Loucy (cell line): Measurements from ENCODE around the gene NINL.

ENCODE experiments used
- H2AFZ ChIP-seq: fragments of 200-600 bp; sonication (generic); 2 replicates; pipeline ENCODE4 v1.6.0; 2016; ENCODE audit warnings: antibody characterized with exemption, mild to moderate bottlenecking, low read length, moderate library complexity
- H3F3A ChIP-seq: fragments of 200-600 bp; 2 replicates; pipeline ENCODE4 v1.6.0; 2016; ENCODE audit warnings: antibody characterized with exemption, low read depth, mild to moderate bottlenecking
- H3K27me3 ChIP-seq: fragments of 200-600 bp; sonication (generic); 2 replicates; pipeline ENCODE4 v1.6.1; 2014; ENCODE audit warnings: low read length, mild to moderate bottlenecking; ENCODE audit not compliant: insufficient read depth, poor library complexity, severe bottlenecking
- H3K36me3 ChIP-seq: fragments of 200-600 bp; sonication (generic); 2 replicates; pipeline ENCODE4 v1.6.1; 2016; ENCODE audit warnings: low read length; ENCODE audit not compliant: insufficient read depth
- H3K4me1 ChIP-seq: fragments of 200-600 bp; sonication (generic); 2 replicates; pipeline ENCODE4 v1.5.1; 2014; ENCODE audit warnings: low read length, mild to moderate bottlenecking; ENCODE audit not compliant: insufficient read depth, poor library complexity, severe bottlenecking
- H3K4me2 ChIP-seq: fragments of 200-600 bp; sonication (generic); 2 replicates; pipeline ENCODE4 v1.6.0; 2014; ENCODE audit warnings: antibody characterized with exemption, low read length, low read depth, mild to moderate bottlenecking; ENCODE audit not compliant: poor library complexity, severe bottlenecking
- H3K4me3 ChIP-seq: fragments of 200-600 bp; sonication (generic); 2 replicates; pipeline ENCODE4 v1.5.1; 2014; ENCODE audit warnings: low read length, mild to moderate bottlenecking, mixed read lengths; ENCODE audit not compliant: poor library complexity, severe bottlenecking
- H3K79me2 ChIP-seq: fragments of 200-600 bp; sonication (generic); 2 replicates; pipeline ENCODE4 v1.6.1; 2014; ENCODE audit warnings: low read length; ENCODE audit not compliant: insufficient read depth
- H3K9ac ChIP-seq: fragments of 200-600 bp; sonication (generic); 2 replicates; pipeline ENCODE4 v1.6.0; 2014; ENCODE audit warnings: mild to moderate bottlenecking, low read depth, low read length, moderate library complexity; ENCODE audit not compliant: poor library complexity, severe bottlenecking
- H3K9me2 ChIP-seq: fragments of 200-600 bp; sonication (generic); replicated peaks from 2 replicates; pipeline ENCODE4 v1.6.1; 2016; ENCODE audit warnings: low read depth, low read length, mixed read lengths
- H3K9me3 ChIP-seq: fragments of 200-600 bp; sonication (generic); 2 replicates; pipeline ENCODE4 v1.6.1; 2014; ENCODE audit warnings: mild to moderate bottlenecking, antibody characterized with exemption, low read length, low read depth; ENCODE audit not compliant: insufficient read depth
- H4K20me1 ChIP-seq: fragments of 200-600 bp; sonication (generic); 2 replicates; pipeline ENCODE4 v1.6.0; 2014; ENCODE audit warnings: antibody characterized with exemption, low read length, mild to moderate bottlenecking; ENCODE audit not compliant: insufficient read depth, poor library complexity, severe bottlenecking
- EZH2phosphoT487 ChIP-seq: fragments of 200-600 bp; IDR thresholded peaks from 2 replicates; pipeline ENCODE4 v1.6.1; 2018; ENCODE audit warnings: antibody characterized with exemption, mild to moderate bottlenecking, moderate library complexity, borderline replicate concordance
- TF ChIP-seq, protein P1 (sequence below): fragments of 200-600 bp; sonication (generic); conservative IDR thresholded peaks from 2 replicates; pipeline ENCODE4 v1.5.1; 2014; ENCODE audit warnings: mild to moderate bottlenecking, antibody characterized with exemption, low read length

The NINL gene

DNA sequence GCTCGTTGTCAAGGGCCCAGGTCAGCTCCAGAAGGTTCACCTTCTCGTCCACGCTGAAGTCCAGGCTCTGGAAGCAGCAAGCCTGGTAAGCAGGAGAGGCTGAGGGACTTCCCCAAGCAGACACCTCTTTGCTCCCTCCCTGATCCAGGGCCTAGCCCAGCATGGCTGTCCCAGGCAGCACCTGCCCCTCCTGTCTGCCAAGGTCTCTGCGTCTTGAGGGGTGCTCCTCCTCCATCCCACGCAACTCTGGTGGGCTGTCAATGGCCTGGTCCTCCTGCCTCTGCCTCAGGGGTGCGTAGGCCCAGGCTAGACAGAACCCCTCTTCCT lies 87.1 kb downstream of the NINL start:
- H3F3A ChIP-seq: no peaks in the 10 kb centered on the region
- no peak overlapping the region for H3K9ac ChIP-seq
- H3K27me3 ChIP-seq: no peaks in the 10 kb centered on the region
- peaks cover 11% of the 10 kb centered on the region; the same call in 1 of the 2 replicates for H3K36me3 ChIP-seq
- no peak overlapping the region for H2AFZ ChIP-seq
- H4K20me1 ChIP-seq: no peaks in the 10 kb centered on the region
- no peak for TF ChIP-seq EZH2phosphoT487
- TF ChIP-seq, protein P1, sequence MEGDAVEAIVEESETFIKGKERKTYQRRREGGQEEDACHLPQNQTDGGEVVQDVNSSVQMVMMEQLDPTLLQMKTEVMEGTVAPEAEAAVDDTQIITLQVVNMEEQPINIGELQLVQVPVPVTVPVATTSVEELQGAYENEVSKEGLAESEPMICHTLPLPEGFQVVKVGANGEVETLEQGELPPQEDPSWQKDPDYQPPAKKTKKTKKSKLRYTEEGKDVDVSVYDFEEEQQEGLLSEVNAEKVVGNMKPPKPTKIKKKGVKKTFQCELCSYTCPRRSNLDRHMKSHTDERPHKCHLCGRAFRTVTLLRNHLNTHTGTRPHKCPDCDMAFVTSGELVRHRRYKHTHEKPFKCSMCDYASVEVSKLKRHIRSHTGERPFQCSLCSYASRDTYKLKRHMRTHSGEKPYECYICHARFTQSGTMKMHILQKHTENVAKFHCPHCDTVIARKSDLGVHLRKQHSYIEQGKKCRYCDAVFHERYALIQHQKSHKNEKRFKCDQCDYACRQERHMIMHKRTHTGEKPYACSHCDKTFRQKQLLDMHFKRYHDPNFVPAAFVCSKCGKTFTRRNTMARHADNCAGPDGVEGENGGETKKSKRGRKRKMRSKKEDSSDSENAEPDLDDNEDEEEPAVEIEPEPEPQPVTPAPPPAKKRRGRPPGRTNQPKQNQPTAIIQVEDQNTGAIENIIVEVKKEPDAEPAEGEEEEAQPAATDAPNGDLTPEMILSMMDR: no peak
- H3K4me3 ChIP-seq: no peak overlapping the region
- H3K4me1 ChIP-seq: no peaks in the 10 kb centered on the region
- H3K9me2 ChIP-seq: no peaks in the 10 kb centered on the region
- no peaks in the 10 kb centered on the region for H3K79me2 ChIP-seq
- H3K9me3 ChIP-seq: no peaks in the 10 kb centered on the region
- no peak overlapping the region for H3K4me2 ChIP-seq

DNA sequence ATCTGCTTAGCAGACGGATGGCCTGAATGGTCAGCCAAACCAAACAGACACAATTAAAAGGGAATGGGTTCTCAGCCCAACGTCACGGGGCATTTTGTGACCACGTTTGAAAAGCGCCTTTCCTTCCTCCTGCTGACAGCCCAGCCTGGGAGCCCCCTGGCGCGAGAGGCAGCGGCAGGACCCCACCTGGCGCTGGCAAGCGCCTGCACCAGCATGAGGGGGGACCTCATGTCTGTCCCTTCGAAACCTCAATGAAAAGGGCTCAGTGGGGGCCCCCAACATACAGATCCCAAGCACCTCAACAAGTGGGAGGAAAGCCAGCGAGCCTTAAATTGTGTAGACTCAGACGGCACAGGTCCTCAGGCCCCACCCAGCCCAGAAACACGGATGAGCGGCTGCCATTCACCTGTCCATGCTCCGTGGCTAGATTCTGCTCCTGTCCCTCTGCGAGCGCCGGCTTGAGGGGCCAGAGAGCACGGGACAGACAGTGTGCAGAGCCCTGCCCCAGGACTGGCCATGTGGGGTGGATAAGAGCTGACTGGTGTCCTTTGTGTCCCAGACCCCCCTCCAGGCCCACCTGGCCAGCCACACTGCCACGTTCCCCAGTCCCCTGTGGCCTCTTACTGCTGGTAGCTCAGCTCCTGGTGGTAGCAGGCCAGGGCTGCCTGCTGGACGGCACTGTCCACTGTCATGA lies 87.6 kb downstream of the NINL start:
- no peaks in the 10 kb centered on the region for H4K20me1 ChIP-seq
- H2AFZ ChIP-seq: no peak overlapping the region
- H3K9me3 ChIP-seq: no peaks in the 10 kb centered on the region
- H3K4me1 ChIP-seq: no peaks in the 10 kb centered on the region
- H3K4me2 ChIP-seq: no peak overlapping the region
- H3K79me2 ChIP-seq: no peaks in the 10 kb centered on the region
- no peaks in the 10 kb centered on the region for H3K27me3 ChIP-seq
- H3K9ac ChIP-seq: no peak overlapping the region
- no peak overlapping the region for H3K4me3 ChIP-seq
- H3K9me2 ChIP-seq: no peaks in the 10 kb centered on the region
- H3K36me3 ChIP-seq: peaks cover 8% of the 10 kb centered on the region; the same call in 1 of the 2 replicates
- TF ChIP-seq EZH2phosphoT487: no peak
- TF ChIP-seq, protein P1: no peak
- H3F3A ChIP-seq: no peaks in the 10 kb centered on the region

DNA sequence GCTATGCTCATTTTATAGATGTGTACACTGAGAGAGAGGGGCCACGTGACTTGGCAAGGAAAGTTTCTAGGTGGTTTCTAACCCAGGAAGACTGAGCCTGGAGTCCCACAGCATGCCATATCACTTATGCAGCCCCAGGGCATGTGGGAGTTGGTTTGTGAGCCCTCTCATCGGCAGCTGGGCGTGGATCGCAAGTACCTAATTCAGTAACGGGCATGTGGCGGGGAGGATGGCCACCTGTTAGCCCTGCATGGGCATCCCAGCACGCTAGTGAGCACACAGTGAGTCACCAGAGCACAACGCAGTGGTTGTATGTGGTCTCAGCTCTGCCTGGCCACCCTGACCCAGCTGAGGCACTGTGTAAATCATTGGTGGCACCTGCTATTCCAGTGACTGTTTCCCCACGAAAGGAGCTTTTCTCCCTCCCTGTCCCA lies 88.3 kb downstream of the NINL start:
- Histone ChIP-seq H3K4me2 (no peak overlapping the region), H3F3A (no peaks in the 10 kb centered on the region), H4K20me1 (no peaks in the 10 kb centered on the region), H3K27me3 (no peaks in the 10 kb centered on the region), H3K4me3 (no peak overlapping the region), H2AFZ (no peak overlapping the region), H3K9me3 (no peaks in the 10 kb centered on the region), H3K9ac (no peak overlapping the region), H3K36me3 (0 out of 2 replicates have a peak, but pooled peaks cover under 1% of the 10 kb centered on the region), H3K79me2 (no peaks in the 10 kb centered on the region), H3K9me2 (no peaks in the 10 kb centered on the region), H3K4me1 (no peaks in the 10 kb centered on the region)
- TF ChIP-seq, protein P1: no peak
- no peak for TF ChIP-seq EZH2phosphoT487
